ENCODE results near the gene CPT1B. TPM values are rescaled to one million over a fixed set of nuclear protein-coding genes. Genes with fewer than 3 reads are reported as not detected.

Gene CPT1B
- total RNA-seq, 4 donors from 2014 or later = 9.7 to 38.7 (median 14.9) TPM

DNA sequence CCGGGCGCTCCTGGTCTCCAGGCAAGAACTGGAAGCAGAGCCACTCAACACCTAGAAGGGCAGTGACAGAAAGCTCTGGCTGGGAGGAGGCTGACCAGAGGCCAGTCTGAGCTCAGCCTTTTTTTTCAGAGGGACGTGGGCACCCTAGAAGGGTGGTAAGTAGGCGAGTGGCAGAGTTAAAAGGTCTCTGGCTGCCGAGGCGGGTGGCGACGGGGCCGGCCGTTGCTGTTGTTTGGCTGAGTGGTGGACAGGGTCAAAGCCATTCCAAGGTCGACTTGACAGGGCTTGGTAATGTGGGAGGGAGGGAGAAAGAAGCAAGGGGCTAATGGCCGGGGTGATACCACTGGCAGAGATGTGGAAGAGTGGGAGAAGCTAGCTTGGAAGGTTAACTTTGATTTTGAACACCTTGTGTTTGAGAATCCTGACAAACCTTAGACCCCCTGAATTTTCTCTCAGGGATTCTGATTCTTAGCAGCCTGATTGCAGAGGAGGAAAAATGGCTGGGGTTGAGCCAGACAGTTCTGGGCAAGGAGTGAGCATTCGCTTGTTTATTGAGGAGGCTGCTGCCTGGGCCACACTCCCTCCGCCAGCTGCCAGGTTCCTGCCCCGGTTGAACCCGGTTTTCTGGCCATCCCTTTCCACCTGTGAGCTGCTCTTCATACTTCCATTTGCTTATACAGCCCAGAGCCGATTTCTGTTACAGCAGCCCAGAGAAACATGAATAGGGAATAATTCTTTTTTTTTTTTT lies 14.6 kb downstream of the CPT1B start:
- Histone ChIP-seq H3K4me3 (replicated peaks in 1 of 3) (peak overlapping the region in 2 of 3 donors; percentile 37 to 40), H3K9me3 (no peaks in the 10 kb centered on the region), H3K27me3 (no peaks in the 10 kb centered on the region), H3K27ac (peak overlapping the region; percentile 52 to 82 (median 70)), H3K36me3 (peaks cover 0 to under 1% of the 10 kb centered on the region in 2 donors), H3K4me1 (peaks cover 11 to 12% of the 10 kb centered on the region in 2 donors)
- TF ChIP-seq, protein P1, sequence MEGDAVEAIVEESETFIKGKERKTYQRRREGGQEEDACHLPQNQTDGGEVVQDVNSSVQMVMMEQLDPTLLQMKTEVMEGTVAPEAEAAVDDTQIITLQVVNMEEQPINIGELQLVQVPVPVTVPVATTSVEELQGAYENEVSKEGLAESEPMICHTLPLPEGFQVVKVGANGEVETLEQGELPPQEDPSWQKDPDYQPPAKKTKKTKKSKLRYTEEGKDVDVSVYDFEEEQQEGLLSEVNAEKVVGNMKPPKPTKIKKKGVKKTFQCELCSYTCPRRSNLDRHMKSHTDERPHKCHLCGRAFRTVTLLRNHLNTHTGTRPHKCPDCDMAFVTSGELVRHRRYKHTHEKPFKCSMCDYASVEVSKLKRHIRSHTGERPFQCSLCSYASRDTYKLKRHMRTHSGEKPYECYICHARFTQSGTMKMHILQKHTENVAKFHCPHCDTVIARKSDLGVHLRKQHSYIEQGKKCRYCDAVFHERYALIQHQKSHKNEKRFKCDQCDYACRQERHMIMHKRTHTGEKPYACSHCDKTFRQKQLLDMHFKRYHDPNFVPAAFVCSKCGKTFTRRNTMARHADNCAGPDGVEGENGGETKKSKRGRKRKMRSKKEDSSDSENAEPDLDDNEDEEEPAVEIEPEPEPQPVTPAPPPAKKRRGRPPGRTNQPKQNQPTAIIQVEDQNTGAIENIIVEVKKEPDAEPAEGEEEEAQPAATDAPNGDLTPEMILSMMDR (IDR thresholded peaks at IDR 0.05) = no peak
- no peak for TF ChIP-seq POLR2A (IDR thresholded peaks at IDR 0.05)
- intact Hi-C loops (cut with DNase I) = no loop called here
- DNase-seq = peak; percentile 19 to 49
- WGBS, 2 donors = 18 to 21% methylated on average over 17 of the region's 17 CpGs

DNA sequence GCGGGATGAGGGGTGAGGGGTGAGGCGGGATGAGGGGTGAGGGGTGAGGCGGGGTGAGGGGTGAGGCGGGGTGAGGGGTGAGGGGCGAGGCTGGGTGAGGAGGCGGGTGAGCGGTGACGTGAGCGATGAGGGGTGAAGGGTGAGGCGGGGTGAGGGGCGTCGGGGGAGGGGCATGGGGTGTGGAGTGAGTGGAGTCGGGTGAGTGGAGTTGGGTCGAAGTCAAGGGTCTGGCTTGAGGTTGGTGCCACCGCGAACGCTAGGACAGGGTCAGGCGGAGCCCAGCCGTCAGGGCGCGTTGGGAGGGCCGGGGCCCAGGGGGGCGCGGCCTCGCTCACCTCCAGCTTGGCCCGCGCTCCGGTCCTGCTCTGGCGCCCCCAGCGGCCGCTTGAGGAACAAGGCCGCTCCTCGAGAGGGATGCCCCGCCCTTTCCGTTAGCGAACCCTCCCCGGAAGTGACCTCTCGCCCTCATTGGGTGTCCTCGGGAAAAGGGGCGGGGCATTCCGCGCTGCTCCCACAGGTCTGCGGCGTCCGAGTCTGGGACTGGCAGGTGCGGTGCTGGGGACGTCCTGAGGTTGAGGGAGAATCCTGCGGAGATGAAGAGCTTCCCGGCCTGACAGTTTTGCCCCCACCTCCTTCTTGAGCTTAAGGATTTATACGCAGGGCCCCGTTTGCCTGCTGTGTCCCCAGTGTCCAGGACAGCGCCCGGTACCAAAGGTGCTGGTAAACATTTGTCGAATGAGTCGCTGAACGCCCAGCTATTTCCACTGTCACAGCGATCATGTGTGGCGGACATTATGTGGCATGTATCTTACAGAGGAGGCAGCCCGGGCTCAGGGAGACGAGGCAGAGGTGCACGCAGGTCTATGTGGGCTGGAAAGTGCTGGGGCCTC lies 15.5 kb downstream of the CPT1B start, which contains the start of gene SYCE3:
TSS of gene SYCE3 (minus strand) at position 397 of the 890 bp plus-strand sequence. CDS start 6,514 bp downstream, outside the sequence.
- H3K36me3 ChIP-seq = no peaks in the 10 kb centered on the region
- peak within 1 kb of the TSS; percentile 52 to 82 (median 70) for H3K27ac ChIP-seq
- H3K4me1 ChIP-seq = peaks cover 11 to 12% of the 10 kb centered on the region in 2 donors
- DNase-seq = peak; percentile 99
- H3K9me3 ChIP-seq = no peaks in the 10 kb centered on the region
- peak within 1 kb of the TSS in 2 of 3 donors; percentile 37 to 40 for H3K4me3 ChIP-seq (replicated peaks in 1 of 3)
- 4 to 7% methylated on average over 40 to 55 of the region's 61 CpGs for WGBS, 2 donors
- peak; percentile 53 to 97 for TF ChIP-seq POLR2A (IDR thresholded peaks at IDR 0.05)
- TF ChIP-seq, protein P1 (IDR thresholded peaks at IDR 0.05) = peak; percentile 69 to 98 (median 96)
- intact Hi-C loops (cut with DNase I) = no loop called here
- no peaks in the 10 kb centered on the region for H3K27me3 ChIP-seq

DNA sequence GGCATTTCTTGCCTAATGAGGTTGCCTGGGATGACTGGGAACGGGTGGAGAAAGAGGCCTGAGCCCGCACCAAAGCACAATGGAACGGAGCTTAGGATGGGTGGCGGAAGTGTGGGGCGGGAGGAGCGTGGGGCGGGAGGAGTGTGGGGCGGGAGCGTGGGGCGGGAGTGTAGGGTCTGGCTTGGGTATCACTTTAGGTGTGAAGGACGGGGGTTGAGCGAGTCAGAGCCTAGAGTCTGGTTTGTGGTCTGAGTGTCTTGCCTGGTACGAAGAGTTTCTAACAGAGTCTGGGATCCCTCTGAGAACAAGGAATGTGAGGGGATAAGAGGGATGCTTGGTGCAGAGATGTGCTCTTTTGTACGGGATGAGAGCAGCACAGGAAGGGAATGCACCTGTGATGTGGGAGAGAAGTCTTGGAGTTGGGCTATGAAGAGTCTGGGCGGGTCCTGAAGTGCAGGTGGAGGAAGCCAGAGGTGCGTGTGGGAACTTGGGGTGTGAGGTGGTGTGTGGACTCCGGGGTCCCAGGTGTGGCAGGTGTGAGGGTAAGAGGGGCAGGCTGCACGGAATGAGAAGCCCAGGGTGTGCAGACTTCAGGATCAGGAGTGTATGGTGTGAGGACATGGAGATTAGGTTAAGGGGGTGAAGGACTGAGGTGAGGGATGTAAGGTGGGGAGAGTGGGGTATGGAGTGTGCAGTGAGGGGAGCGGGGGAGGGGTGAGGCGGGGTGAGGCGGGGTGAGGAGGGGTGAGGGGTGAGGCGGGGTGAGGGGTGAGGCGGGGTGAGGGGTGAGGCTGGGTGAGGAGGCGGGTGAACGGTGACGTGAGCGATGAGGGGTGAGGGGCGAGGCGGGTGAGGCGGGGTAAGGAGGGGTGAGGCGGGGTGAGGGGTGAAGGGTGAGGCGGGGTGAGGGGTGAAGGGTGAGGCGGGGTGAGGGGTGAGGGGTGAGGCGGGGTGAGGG lies 16.5 kb downstream of the CPT1B start:
- DNase-seq = no peak
- Histone ChIP-seq H3K27me3 (no peaks in the 10 kb centered on the region), H3K36me3 (no peaks in the 10 kb centered on the region), H3K27ac (no peak overlapping the region), H3K9me3 (no peaks in the 10 kb centered on the region), H3K4me1 (peaks cover 11 to 12% of the 10 kb centered on the region in 2 donors), H3K4me3 (replicated peaks in 1 of 3) (no peak overlapping the region)
- WGBS, 2 donors = 80 to 85% methylated on average over 22 to 31 of the region's 34 CpGs
- intact Hi-C loops (cut with DNase I) = no loop called here
- TF ChIP-seq POLR2A (IDR thresholded peaks at IDR 0.05) = no peak
- TF ChIP-seq, protein P1 (IDR thresholded peaks at IDR 0.05) = no peak

DNA sequence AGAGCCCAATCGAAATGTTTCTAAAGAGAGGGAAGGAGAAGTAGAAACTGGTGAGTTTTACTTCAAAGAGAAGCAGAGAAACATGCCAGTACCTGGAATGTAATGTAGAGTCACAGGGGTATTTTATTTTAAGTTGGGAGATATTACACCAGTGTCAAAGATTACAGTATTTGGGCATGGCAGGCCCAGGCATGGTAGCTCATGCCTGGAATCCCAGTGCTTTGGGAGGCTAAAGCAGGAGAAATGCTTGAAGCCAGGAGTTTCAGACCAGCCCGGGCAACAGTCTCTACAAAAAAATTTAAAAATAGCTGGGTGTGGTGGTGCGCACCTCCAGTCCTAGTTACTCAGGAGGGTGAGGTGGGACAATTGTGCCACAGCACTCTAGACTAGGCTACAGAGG lies 18.2 kb downstream of the CPT1B start:
- Histone ChIP-seq H3K4me3 (replicated peaks in 1 of 3) (no peak overlapping the region), H3K4me1 (peaks cover 11 to 12% of the 10 kb centered on the region in 2 donors), H3K27ac (no peak overlapping the region), H3K36me3 (no peaks in the 10 kb centered on the region), H3K9me3 (no peaks in the 10 kb centered on the region), H3K27me3 (no peaks in the 10 kb centered on the region)
- intact Hi-C loops (cut with DNase I) = no loop called here
- 84 to 89% methylated on average over 3 of the region's 3 CpGs for WGBS, 2 donors
- TF ChIP-seq POLR2A (IDR thresholded peaks at IDR 0.05) = no peak
- TF ChIP-seq, protein P1 (IDR thresholded peaks at IDR 0.05) = no peak
- DNase-seq = no peak

All from thyroid gland (tissue), 4 donors.